SK-N-DZ (cell line): ENCODE measurements around the gene APOC3. TPM values are rescaled to one million over a fixed set of nuclear protein-coding genes. Genes with fewer than 3 reads are reported as not detected.
"Not testable (repeated sequence)": the region's sequence is repeated elsewhere in the genome, so short reads cannot be mapped to it uniquely, and the experiment has no call there.

Source experiments
- DNase-seq: peaks from one replicate; pipeline ENCODE4 v3.0.0-alpha.2; 2015; ENCODE audit warnings: low spot score
- polyA plus RNA-seq, 2 experiments: library from polyadenylated mRNA; depleted of rRNA; stranded (reverse); fragments of >200 nt; gene quantifications; 2 replicates each; pipeline ENCODE4 v1.2.3, GENCODE V29; 2014

Gene APOC3
- polyA plus RNA-seq (2014; cell fraction: cytosol; rRNA removed), result not detected in 2 replicates
- not detected in 2 replicates for polyA plus RNA-seq (2014; cell fraction: nucleus; rRNA removed)

DNA sequence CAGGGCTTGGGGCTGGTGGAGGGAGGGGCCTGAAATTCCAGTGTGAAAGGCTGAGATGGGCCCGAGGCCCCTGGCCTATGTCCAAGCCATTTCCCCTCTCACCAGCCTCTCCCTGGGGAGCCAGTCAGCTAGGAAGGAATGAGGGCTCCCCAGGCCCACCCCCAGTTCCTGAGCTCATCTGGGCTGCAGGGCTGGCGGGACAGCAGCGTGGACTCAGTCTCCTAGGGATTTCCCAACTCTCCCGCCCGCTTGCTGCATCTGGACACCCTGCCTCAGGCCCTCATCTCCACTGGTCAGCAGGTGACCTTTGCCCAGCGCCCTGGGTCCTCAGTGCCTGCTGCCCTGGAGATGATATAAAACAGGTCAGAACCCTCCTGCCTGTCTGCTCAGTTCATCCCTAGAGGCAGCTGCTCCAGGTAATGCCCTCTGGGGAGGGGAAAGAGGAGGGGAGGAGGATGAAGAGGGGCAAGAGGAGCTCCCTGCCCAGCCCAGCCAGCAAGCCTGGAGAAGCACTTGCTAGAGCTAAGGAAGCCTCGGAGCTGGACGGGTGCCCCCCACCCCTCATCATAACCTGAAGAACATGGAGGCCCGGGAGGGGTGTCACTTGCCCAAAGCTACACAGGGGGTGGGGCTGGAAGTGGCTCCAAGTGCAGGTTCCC is at the start of gene APOC3:
TSS of gene APOC3 (plus strand) at position 383 of the 659 bp plus-strand sequence. CDS start 676 bp downstream, outside the sequence.
- no peak for DNase-seq

DNA sequence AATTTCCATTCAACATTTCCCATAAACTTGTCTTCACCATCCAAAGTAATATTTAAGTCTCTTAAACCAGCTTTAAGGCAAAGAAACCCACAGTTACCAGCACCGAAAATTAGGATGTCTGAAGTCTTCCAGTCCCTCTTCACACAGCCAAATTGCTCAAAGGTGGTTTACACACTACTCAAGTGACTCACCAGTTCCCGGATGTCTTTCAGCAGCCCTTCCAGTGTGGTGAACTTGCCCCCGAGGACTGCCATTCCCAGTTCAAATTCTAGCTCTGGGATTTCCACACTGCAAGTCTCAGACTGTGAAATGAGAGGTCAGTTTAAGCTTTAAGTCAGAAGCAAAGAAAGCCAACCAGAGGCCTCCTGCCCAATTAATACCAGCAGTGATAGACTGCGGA is 47.0 kb upstream of the APOC3 start:
- DNase-seq, result no peak

DNA sequence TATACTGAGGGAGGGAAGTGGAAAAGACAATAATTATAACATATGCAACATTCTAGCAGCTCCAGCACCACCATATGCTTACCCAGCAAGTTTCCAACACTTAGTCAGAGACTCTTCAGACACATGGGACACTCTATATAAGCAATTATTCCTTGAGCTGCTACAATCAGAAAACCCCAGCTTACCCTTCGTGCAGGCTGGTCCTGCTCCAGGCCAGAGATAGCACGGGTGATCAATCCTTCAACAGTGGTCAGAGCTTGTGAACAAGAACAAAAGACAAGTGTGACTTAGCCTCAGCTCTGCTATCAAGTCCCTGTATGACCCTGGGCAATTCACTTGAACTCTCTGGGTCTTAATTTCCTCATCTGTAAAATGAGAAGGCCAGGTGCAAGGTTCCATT is 43.4 kb upstream of the APOC3 start:
- DNase-seq, result no peak

DNA sequence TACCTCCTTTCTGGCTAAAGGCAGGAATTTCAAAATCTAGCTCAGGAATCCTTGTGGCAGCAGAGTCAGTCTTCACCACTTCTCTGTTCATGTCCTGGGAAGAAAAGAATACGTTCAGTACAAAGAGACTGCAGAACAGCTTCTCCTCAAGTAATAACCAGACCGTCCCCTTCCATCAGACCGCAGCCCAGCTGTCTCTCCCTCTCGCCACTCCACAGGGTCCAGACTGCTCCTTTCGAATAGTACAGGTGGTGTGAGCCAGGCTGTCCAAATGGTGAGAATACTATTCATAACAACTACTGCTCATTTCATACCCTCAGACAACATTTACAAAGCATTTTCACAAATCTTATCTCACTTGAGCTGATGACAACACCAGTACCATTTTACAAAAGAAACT is 42.7 kb upstream of the APOC3 start:
- DNase-seq, result no peak

DNA sequence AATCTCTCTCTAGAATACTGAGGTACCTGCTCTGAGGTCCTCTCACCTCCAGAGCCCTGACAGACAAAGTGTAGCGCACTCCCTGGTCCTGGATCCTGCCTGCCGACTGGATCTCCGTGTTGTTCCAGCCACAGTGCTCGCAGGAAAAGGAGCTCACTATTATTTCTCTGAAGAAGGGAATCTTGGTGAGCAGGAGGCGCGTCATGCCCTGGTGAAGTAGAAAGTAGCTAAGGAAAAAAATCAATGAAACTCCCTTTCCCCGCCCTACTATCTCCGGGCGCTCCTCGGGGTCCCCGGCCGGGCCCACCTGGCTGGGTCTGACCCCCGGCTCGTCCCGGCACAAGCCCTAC is 42.3 kb upstream of the APOC3 start:
- no peak for DNase-seq

DNA sequence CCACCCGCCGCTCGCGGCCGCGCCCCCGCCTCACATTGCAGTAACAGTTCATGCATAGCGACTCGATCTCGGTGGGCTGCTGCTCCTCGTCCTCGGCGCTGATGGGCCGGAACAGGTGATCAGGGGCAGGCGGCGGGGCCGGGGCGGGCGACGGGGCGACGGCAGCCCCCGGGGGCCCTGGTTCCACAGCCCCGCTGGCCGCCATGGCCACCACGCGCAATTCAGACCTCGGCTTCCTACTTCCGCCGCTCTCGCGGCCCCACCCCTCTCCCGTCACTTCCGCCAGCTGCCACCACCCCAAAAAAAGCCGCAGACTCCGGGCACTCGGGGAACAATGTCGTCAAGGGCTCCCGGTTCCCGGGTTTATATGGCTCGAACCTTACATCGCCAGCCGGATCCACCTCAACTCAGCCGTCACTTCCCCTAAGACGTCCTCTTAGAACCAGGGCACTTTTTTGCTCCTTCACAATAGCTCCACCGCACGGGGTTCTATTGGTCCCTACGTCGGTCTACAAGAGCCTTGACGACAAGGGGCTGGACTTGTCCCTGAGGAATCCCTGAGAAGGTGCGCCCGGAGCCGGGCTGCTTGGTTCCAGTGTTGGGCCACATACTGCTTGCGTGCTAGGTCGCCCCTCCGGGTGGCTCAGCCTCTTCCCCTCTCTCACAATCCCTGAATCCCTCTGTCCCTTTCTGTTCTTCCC is 41.8 kb upstream of the APOC3 start, which contains the start of gene ZPR1:
TSS of gene ZPR1 (minus strand) at position 238 of the 701 bp plus-strand sequence. CDS start at position 205, 33 bp downstream.
- DNase-seq, result peak; percentile 24

DNA sequence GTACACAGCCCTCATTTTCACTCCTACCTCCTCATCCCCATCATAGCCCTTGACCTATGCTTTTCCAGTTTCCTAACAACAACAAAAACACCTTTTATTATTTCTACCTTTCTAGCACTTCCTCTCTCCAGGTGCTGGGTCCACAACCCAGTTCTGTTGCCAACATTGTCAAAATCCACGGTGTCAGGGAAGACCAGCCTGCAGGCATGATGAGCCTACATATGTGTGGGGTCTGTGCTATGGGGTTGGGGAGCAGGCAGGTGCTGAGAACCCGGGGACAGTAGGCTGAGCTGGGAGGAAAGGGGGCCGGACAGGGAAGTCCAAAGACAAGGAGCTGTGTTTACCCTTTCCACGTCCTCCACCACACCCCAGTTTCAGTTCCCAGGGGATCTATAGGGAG is 41.2 kb upstream of the APOC3 start:
- no peak for DNase-seq

DNA sequence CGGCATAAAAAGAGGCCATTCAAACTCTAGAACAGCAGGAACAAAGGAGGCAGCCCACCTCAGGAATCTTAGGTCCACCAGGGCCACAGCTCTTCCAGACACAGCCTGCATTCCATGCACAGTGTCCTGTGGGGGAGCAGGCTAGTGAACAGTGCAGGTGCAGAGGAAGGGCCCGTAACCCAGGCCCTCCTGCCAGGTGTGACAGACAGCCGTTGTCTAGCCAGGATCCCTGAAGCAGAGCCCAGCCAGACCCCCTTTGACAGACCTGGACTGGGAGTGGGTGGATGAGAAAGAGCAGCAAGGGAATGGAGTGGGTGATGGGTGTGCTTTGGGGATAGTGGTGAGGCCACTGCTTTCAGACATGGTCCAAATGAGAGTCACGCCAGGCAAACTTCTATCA is 40.7 kb upstream of the APOC3 start:
- no peak for DNase-seq

DNA sequence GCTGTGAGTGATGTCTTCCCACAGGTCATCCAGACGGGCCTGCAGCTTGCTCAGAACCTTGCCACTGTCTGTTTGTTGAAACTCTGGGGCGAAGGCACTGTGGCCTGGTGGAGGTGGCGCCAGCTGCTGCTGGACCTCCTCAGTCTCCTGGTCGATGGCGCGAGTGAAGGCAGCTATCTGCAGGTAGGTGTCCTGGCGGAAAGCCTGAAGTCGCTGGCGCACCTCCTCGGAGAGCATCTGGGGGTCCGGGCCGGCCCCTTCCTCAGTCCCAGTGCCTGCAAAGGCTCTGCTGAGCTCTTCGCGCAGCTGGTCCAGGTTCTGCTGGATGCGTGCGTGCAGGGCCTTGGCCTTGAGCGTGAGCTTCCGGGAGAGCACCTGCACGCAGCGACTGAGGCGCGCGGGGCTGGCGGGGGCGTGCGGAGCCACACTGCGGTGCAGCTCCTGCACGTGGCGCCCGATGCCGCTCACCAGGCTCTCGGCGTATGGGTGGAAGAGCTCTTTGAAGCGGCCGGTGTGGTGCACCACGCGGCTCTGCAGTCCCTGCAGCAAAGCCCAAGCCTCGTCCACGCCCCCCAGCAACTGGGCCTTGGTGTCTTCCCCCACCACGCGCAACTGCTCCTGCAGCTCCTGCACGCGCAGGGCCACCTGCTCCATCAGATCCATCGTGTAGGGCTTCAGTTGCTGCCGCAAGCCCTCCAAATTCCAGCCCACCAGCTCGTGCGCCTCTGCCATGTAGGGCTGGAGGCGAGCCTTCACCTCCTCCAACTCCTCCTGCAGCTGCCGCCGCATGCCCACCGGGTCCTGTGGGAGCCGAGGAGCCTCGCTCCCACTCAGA is 39.3 kb upstream of the APOC3 start:
- DNase-seq, result no peak

DNA sequence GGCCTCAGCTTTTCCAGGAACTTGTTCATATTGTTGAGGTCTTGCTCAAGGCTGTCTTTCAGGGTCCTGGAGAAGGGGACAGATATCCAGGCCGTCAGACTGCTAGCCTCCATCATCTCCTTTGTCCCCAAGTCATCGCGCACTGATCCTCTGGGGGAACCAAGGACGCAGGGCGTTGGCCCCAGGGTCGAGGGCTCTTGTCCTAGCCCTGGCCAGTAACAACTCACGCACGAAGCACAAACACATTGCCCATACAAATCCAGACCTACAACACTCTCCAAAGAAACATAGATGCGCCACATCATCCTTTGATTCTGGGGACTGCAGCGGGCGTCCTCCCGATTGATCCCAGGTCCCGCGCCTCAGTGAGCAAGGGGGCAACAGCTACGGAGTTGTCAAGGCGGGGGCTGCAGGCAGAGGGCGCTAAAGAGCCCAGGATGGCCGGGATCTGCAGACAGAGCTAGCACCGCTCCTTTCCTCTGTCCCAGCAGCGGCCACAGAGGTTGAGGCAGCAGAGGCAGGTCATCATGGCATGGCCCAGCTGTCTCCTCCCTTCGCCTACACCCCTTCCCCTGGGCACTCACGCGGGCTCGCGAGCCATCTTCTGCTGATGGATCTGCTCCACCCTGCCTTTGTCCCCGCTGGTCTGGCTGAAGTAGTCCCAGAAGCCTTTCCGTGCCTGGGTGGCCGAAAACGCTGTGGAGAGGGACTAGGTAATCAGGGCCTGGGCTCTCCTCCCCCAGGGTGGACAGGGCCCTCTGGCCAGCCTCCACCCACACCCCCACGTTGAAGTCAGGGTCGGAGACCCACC is 38.5 kb upstream of the APOC3 start:
- peak; percentile 61 for DNase-seq

DNA sequence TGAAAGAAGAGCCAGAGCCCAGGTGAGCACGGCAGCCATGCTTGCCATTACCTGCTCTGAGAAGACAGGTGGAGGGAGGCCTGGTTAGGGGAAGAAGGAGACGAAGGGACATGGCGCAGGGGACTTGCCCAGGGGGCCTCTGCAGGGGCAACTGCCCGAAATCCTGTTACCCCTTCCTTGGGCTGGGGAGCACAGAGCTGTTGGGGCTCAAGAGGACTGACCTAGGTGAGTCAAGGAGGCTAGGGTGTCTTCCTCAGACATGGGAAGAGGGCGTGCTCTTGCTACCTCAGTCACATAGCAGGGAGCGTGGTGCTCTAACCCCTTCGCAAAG is 37.9 kb upstream of the APOC3 start, which contains the start of gene APOA5:
TSS of gene APOA5 (minus strand) at position 67 of the 331 bp plus-strand sequence. CDS start at position 48, 19 bp downstream.
- DNase-seq, result no peak

DNA sequence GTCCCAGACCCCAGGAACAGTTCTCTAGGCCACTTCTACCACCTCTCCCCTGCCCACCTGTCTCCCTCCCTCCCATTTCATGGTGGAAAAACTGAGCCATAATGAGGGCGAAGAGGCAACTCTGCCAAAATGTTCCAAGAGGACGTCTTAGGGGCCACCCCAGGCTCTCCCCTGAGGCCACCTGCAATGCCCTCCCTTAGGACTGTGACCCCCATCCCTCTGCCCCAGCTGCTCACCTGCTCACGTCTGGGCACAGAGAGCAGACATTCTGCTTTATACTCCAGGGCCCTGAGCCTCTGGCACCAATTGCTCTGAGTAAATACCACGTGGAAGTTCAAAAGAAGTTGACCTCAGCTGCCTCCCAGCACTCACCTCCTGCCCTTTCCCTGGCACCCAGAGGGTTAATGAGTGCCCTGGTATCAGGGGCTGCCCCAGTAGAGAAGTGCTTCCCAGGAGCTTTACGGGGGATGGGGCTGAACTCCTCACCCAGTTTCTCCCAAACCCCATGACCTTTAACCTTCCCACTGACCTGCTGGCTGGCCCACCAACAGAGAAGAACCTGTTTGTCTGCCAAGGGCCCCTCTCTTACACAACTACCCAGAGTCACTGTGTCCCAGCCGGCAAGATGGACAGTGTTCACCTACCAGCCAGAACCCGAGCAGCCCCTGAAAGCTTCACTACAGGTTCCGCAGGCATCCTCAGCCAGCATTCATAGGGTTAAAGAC is 37.4 kb upstream of the APOC3 start:
- DNase-seq, result no peak

DNA sequence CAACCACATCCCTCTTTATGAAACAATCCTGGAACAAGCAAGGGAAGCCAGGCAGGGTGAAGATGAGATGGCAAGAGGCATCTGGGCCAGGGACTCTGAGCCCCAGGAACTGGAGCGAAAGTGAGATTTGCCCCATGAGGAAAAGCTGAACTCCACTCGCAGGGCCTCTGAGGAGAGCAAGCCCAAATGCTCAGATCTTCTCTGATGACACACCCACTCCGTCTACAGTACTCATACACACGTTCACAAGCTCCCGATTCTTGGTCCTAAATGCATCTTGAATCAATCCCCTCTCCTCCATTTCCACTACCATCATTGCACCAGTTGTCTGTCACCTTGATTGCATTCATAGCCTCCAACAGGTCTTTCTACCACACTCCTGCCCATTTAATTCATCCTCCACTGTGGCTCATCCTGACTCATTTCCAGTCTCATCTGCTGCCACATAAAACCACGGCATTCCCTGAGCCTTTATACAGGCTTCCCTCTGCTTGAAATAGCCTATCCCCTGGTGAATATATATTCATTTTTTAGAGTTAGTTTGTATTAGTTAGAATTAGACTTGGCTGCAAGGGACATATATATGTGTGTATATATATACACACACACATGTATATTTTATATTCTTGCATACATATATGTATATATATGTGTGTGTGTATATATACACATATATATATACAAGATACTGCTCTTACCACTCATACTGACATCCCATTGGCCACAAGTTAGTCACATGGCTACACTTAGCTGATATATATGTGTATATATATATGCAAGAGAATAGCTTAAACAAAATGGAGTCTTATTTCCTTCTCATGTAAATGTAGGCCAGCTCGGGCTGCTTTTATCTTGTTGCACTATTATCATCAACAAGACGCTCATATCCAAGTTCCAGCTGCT is 36.6 kb upstream of the APOC3 start:
- DNase-seq, result no peak

DNA sequence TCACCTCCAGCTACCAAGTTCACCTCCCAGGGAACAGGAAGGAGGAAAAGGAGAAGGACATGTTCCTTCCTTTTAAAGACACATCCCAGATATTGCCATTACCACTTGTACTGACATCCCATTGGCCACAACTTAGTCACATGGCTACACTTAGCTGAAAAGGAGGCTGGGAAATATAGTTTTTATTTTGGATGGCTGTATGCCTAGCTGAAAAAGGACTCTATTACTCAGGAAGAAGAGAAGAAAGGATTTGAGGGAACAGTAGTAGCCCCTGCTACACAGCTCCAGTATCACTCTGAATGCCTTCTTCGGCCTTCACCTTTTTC is 36.0 kb upstream of the APOC3 start:
- peak; percentile 43 for DNase-seq

DNA sequence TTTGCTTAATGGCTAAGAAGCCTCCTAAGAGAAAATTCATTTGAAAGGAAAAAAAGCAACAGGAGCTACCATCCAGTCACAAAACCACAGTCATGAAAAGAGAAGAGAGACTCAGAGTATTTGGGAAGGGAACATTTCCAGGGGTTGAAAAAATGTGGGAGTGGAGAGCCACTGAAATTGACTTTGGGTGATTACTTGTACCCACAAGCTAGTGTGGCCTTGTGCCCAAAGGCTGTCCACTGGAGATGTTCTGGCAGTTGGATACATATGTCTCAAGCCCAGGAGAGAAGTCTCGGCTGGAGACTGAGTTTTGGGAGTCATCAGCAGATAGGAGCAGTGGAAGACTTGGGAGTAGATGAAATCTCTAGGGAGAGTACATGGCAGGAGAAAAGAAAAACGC is 34.9 kb upstream of the APOC3 start:
- DNase-seq, result no peak

DNA sequence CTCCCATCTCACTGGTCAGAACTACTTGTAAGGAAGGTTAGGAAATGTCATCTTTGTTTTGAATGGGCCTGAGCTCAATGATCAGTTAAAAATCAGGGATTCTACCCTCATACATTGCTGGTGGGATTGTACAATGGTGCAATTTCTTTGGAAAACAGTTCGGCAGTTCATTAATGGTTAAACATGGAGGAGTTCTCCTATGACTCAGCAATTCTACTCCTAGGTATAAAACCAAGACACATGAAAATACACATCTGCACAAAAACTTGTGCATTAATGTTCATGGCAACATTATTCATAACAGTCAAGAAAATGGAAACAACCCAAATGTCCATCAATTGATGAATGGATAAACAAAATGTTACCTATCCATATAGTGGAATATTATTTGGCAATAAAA is 33.2 kb upstream of the APOC3 start:
- no peak for DNase-seq

DNA sequence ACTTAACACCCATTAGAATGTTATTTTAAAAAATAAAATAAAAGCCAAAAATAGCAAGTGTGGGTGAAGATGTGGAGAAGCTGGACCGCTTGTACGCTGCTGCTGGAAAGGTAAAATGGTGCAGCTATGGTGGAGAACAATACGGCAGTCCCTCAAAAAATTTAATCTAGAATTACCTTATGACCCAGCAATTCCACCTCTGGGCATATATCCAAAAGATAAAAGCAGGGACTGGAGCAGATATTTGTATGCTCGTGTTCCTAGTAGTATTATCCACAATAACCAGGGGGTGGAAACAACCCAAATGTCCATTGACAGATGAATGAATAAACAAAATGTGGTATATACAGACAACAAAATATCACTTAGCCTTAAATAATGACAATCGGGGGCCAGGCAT is 31.9 kb upstream of the APOC3 start:
- DNase-seq, result no peak

DNA sequence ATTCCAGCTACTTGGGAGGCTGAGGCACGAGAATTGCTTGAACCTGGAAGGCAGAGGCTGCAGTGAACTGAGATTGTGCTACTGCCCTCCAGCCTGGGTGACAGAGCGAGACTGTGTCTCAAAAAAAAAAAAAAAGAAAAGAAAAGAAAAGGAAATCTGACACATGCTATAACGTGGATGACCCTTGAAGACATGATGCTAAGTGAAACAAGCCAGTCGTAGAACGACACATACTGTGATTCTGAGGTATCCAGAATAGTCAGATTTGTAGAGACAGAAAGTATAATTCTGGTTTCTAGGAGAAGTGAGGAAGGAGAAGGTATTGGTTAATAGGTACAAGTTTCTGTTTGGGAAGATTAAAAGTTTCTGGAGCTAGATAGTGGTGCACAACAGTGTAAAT is 31.3 kb upstream of the APOC3 start:
- no peak for DNase-seq

DNA sequence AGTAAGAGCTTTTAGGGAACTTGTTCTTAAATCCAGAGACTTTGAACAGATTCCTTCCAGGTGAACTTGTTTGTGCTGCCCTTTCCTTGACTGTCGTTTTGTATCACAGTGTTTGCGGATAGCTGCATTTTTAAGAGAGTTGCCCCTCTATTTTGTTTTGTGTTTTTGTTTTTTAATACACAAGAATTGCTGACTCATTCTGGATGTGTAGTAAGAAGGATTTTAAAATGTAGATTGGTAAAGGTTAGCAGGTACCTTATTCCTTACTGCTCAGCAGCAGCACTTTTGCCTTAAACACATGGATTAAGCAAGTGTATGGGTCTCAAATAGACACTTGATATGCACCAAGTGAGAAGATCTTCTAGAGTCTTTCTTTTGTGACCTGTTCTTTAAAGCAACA is 29.1 kb upstream of the APOC3 start:
- no peak for DNase-seq

DNA sequence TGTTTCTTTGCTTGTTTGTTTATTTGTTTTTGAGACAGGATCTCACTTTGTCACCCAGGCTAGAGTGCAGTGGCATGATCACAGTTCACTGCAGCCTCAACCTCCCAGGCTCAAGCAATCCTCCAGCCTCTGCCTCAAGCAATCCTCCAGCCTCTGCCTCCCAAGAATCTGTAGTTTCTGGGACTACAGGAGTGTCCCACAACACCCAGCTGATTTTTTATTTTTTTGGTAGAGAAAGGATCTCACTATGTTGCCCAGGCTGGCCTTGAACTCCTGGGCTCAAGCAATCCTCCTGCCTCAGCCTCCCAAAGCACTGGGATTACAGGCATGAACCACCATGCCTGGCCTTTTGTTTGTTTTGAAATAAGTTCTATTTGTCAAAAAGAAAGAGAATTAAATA is 28.0 kb upstream of the APOC3 start:
- not testable (repeated sequence) for DNase-seq
